Keratinocyte (primary cell): ENCODE measurements around the gene OXT. TPM values are rescaled to one million over a fixed set of nuclear protein-coding genes. Genes with fewer than 3 reads are reported as not detected.

Experiments
- DNase-seq: peaks from one replicate; pipeline ENCODE4 v3.0.0-alpha.2; 2011; ENCODE audit warnings: low read depth, missing footprints, low spot score
- FAIRE-seq: peaks from 2 replicates; lab custom pipeline; 2011; peaks lifted over from hg19 to GRCh38; lab: Jason Lieb, UNC
- H2AFZ ChIP-seq: 2 replicates; pipeline ENCODE4 v1.6.0; 2012; ENCODE audit warnings: low read length, control low read depth, inconsistent platforms; ENCODE audit not compliant: control insufficient read depth
- H3K27ac ChIP-seq: 2 replicates; pipeline ENCODE4 v1.5.1; 2011; ENCODE audit warnings: low read length; ENCODE audit not compliant: control insufficient read depth, insufficient read depth
- H3K27me3 ChIP-seq: 3 replicates; pipeline ENCODE4 v1.6.0; 2011; ENCODE audit warnings: low read length; ENCODE audit not compliant: control insufficient read depth, insufficient read depth; ENCODE audit errors: extremely low read depth
- H3K36me3 ChIP-seq, 2 experiments: 2 replicates in 1 of 2; 3 replicates in 1 of 2; pipeline ENCODE4 v1.5.1; 2011; ENCODE audit warnings: low read length in 2 of 2, mild to moderate bottlenecking in 1 of 2; ENCODE audit not compliant: control insufficient read depth in 2 of 2, insufficient read depth in 2 of 2; ENCODE audit errors: extremely low read depth in 1 of 2
- H3K4me1 ChIP-seq: 3 replicates; pipeline ENCODE4 v1.5.1; 2011; ENCODE audit warnings: low read length; ENCODE audit not compliant: control insufficient read depth, insufficient read depth; ENCODE audit errors: extremely low read depth
- H3K4me2 ChIP-seq: 3 replicates; pipeline ENCODE4 v1.6.0; 2011; ENCODE audit warnings: low read depth, low read length; ENCODE audit not compliant: control insufficient read depth, insufficient read depth; ENCODE audit errors: extremely low read depth
- H3K4me3 ChIP-seq, 3 experiments: fragments of 200-600 bp in 1 of 3; sonication (generic) in 1 of 3; 2 replicates in 2 of 3; 3 replicates in 1 of 3; pipeline ENCODE4 v1.5.1; 2011 to 2016; ENCODE audit warnings: low read length in 3 of 3, mild to moderate bottlenecking in 3 of 3, control low read depth in 2 of 3, inconsistent platforms in 1 of 3, low read depth in 1 of 3, mixed read lengths in 1 of 3, mixed run types in 1 of 3, moderate library complexity in 1 of 3; ENCODE audit not compliant: control insufficient read depth in 2 of 3, insufficient read depth in 2 of 3; ENCODE audit errors: extremely low read depth in 1 of 3
- H3K79me2 ChIP-seq: 2 replicates; pipeline ENCODE4 v1.6.0; 2012; ENCODE audit warnings: low read length; ENCODE audit not compliant: control insufficient read depth, insufficient read depth
- H3K9ac ChIP-seq: 3 replicates; pipeline ENCODE4 v1.6.0; 2011; ENCODE audit warnings: low read length; ENCODE audit not compliant: control insufficient read depth, insufficient read depth; ENCODE audit errors: extremely low read depth
- H3K9me1 ChIP-seq: 3 replicates; pipeline ENCODE4 v1.6.0; 2011; ENCODE audit warnings: low read length; ENCODE audit not compliant: control insufficient read depth, insufficient read depth; ENCODE audit errors: extremely low read depth
- H3K9me3 ChIP-seq: 2 replicates; pipeline ENCODE4 v1.5.1; 2012; ENCODE audit warnings: low read depth, low read length; ENCODE audit not compliant: control insufficient read depth
- H4K20me1 ChIP-seq: 3 replicates; pipeline ENCODE4 v1.6.0; 2011; ENCODE audit warnings: low read length; ENCODE audit not compliant: control insufficient read depth, insufficient read depth; ENCODE audit errors: extremely low read depth
- CTCF ChIP-seq, 3 experiments: IDR thresholded peaks in 1 of 3; conservative IDR thresholded peaks in 1 of 3; optimal IDR thresholded peaks in 1 of 3; 2 replicates in 2 of 3; 3 replicates in 1 of 3; pipeline versions ENCODE3 to v1.5.1; 2011; ENCODE audit warnings: low read length in 3 of 3, mild to moderate bottlenecking in 3 of 3, moderate library complexity in 2 of 3, control low read depth in 1 of 3, inconsistent platforms in 1 of 3; ENCODE audit not compliant: insufficient read depth in 2 of 3; ENCODE audit errors: extremely low read depth in 1 of 3
- EZH2 ChIP-seq: IDR thresholded peaks from one replicate; pipeline ENCODE4 v1.6.1; 2012; ENCODE audit warnings: inconsistent platforms, mild to moderate bottlenecking, low read length, moderate library complexity
- dilution Hi-C: fragments of 300-500 bp; cut with MboI; formaldehyde crosslinking; loops from one replicate; pipeline ENCODE4 v1.7.0; 2020; ENCODE audit warnings: low sequenced_read_pairs; ENCODE audit not compliant: extremely low pct_ligation_motif_present
- polyA plus RNA-seq, 5 experiments: library from polyadenylated mRNA; depleted of rRNA in 3 of 5; stranded (reverse) in 3 of 5; stranded (forward) in 1 of 5; unstranded in 1 of 5; fragments of >200 nt; gene quantifications; 1 replicate in 1 of 5; 2 replicates in 3 of 5; 3 replicates in 1 of 5; pipeline versions ENCODE4 v1.2.1 to v1.2.3, GENCODE V29; 2011 to 2012; ENCODE audit warnings: missing spikeins in 2 of 5, low read depth in 1 of 5, low replicate concordance in 1 of 5

The OXT gene
- polyA plus RNA-seq, 1 donor (not counting 4 experiments of a cell fraction or from before 2014, with no cell fraction given) = not detected

GRCh38 chr20:3084283-3084985, 13.0 kb downstream of the OXT start, which contains the start of gene AVP:
AVP (minus strand) TSS chr20:3084724; CDS start chr20:3084674, 50 bp downstream.
- FAIRE-seq = no peak

GRCh38 chr20:3084986-3085360, 13.6 kb downstream of the OXT start:
- Histone ChIP-seq H3K36me3 (no peaks in the 10 kb centered on the region), H3K27me3 (peaks cover 50% of the 10 kb centered on the region), H3K9me1 (no peaks in the 10 kb centered on the region), H2AFZ (no peak overlapping the region), H3K9me3 (no peaks in the 10 kb centered on the region), H3K4me1 (no peaks in the 10 kb centered on the region), H3K79me2 (no peaks in the 10 kb centered on the region), H3K4me3 (no peak overlapping the region), H3K27ac (no peak overlapping the region), H4K20me1 (no peaks in the 10 kb centered on the region), H3K9ac (no peak overlapping the region), H3K4me2 (no peak overlapping the region)
- FAIRE-seq = no peak
- TF ChIP-seq CTCF (optimal IDR thresholded peaks at IDR 0.05 in 1 of 3, IDR thresholded peaks at IDR 0.05 in 1 of 3, conservative IDR thresholded peaks at IDR 0.05 in 1 of 3; ENCODE audit: extremely low read depth in 1 of 3, insufficient read depth in 2 of 3, low read length in 3 of 3) (no peak), EZH2 (no peak)
- dilution Hi-C loops = no loop called here
- no peak for DNase-seq

More at GRCh38 chr20:3084283-3084985, 13.0 kb downstream of the OXT start, which contains the start of gene AVP:
- no peak for DNase-seq
- H3K4me1 ChIP-seq = no peaks in the 10 kb centered on the region
- peaks cover 45% of the 10 kb centered on the region for H3K27me3 ChIP-seq
- no peaks in the 10 kb centered on the region for H3K9me1 ChIP-seq
- no peak for TF ChIP-seq CTCF (optimal IDR thresholded peaks at IDR 0.05 in 1 of 3, IDR thresholded peaks at IDR 0.05 in 1 of 3, conservative IDR thresholded peaks at IDR 0.05 in 1 of 3; ENCODE audit: extremely low read depth in 1 of 3, insufficient read depth in 2 of 3, low read length in 3 of 3)
- no peak for TF ChIP-seq EZH2
- H3K4me2 ChIP-seq = no peak within 1 kb of the TSS
- no peaks in the 10 kb centered on the region for H3K79me2 ChIP-seq
- H3K4me3 ChIP-seq = no peak within 1 kb of the TSS
- H3K36me3 ChIP-seq = no peaks in the 10 kb centered on the region
- dilution Hi-C loops = no loop called here
- H2AFZ ChIP-seq = no peak within 1 kb of the TSS
- H3K9me3 ChIP-seq = no peaks in the 10 kb centered on the region
- H4K20me1 ChIP-seq = no peaks in the 10 kb centered on the region
- no peak within 1 kb of the TSS for H3K9ac ChIP-seq
- no peak within 1 kb of the TSS for H3K27ac ChIP-seq
